T47D (cell line): Measurements from ENCODE around the gene DNAH7.
"Not testable (repeated sequence)": the region's sequence is repeated elsewhere in the genome, so short reads cannot be mapped to it uniquely, and the experiment has no call there.

Experiments used
- DNase-seq, 2 experiments: peaks; one replicate each; pipeline versions ENCODE4 v3.0.0 to v3.0.0-alpha.2; 2011 to 2012; ENCODE audit warnings: low read depth in 1 of 2, low spot score in 1 of 2
- JUND ChIP-seq: IDR thresholded peaks from 2 replicates; pipeline ENCODE4 v1.6.1; 2012; ENCODE audit warnings: low read depth
- in situ Hi-C: cut with HindIII; loops from 2 replicates; pipeline ENCODE4 v1.10.0; 2016; ENCODE audit warnings: low sequenced_read_pairs, low pct_unique_long_range_greater_than_20kb

The DNAH7 gene

DNA sequence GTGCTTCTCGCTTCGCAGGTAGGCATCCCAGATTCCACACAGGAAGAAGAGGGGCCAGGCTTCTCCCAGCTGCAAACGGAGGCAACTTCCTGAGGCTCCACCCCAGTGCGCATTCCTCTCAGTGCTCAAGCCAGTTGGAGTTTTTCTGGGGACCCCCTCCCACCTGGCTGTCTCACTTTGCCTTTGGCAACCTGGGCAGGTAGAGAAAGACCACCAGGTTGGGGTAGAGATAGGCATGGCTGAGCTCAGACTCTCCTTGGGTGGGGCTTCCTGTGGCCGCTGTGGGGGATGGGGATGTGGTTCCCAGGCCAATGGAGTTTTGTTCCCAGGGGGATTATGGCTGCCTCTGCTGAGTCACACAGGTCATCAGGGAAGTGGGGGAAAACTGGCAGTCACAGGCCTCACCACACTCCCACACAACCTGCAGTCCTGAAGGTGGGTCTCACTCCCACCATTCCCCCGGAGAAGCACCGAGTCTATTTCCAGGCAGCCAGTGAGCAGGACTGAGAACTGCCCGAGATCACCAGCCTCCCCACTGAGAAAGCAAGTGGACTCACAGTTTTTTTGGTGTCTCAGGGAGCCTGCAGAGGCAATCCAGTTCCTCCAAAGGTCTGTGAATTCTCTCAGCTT is 373.5 kb downstream of the DNAH7 start:
- TF ChIP-seq JUND: no peak
- no peak for DNase-seq
- in situ Hi-C loops: no loop called here

DNA sequence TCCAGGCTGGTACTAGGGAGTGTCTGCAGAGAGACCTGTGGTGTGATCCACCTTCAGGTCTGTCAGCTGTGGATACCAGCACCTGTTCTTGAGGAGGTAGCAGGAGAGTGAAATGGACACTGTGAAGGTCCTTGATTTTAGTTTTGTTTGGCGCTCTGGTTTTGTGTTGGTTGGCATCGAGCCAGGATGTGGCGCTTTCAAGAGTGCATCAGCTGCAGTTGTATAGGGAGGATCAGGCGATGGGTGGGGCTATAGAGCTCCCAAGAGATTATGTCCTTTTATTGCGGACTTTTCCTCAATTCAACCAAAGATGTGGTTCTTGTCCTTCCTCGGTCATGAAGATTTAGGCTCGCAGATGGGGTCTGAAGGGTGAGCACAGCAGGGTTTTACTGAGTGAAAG is 374.1 kb downstream of the DNAH7 start:
- DNase-seq: no peak
- in situ Hi-C loops: no loop called here
- no peak for TF ChIP-seq JUND

DNA sequence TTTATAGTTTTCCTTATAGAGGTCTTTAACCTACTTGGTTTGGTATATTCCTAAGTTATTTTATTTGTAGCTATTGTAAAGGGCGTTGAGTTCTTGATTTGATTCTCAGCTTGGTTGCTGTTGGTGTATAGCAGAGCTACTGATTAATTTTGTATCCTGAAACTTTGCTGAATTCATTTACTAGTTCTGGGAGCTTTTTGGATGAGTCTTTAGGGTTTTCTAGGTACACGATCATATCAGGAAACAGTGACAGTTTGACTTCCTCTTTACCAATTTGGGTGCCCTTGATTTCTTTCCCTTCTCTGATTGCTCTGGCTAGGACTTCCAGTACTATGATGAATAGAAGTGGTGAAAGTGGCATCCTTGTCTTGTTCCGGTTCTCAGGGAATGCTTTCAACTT is 376.1 kb downstream of the DNAH7 start:
- DNase-seq, in situ Hi-C loops: not testable (repeated sequence)
